NCI-H226 (cell line): ENCODE results near the gene ING5.

Source experiments
- DNase-seq: peaks from one replicate; pipeline ENCODE4 v3.0.0-alpha.2; 2015

ING5 gene

DNA sequence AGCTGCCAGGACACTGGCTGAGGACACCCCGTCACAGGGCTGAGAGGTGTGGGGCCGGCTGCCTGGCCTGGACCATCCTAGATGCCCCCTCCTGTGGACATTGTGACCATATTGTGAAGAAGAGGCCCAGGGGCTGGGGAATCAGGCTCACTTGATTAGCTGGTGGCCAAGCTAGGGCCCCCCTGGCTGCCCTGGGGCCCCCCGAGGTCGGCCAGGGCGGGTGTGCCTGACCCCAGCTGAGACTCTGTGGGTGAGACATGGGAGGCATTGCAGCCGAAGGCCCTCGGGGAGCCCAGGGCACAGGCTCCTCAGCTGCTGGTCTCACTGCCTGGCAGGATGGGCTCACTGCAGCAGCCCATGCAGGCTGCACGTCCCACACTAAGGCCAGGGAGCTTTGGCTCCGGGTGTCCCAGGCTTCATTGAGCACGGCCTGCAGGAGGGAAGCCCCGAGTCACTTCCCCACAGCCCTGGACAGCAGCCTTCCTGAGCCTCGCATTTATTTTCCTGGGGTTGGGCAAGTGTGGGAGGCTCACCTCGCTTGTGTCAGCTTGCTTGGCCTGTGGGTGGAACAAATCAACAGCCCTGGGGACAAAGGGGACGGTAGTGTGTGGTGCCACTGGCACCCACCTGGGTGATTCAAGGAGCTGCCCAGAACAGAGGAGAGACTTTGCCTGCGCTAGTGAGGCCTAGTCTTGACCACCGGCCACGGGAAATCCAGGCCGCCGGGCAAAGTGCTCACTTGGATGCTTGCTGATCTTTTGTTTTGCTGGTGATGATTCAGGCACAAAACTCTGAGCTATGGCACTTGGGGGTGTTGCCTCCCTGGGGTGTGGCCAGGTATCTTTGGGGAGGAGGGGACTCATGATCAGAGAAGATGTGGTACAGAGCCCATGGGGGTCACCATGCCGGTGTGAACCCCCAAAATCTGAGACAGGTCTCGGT lies 76.1 kb downstream of the ING5 start:
- DNase-seq = peak; percentile 4
